Thyroid gland (tissue), 4 donors: ENCODE results near the gene EIF5A2. TPM values are rescaled to one million over a fixed set of nuclear protein-coding genes. Genes with fewer than 3 reads are reported as not detected.
"Not testable (repeated sequence)": the region's sequence is repeated elsewhere in the genome, so short reads cannot be mapped to it uniquely, and the experiment has no call there.

Experiments
- DNase-seq, 2 donors: peaks; one replicate each; pipeline ENCODE4 v3.0.0-alpha.2; 2019
- H3K27ac ChIP-seq, 3 donors: fragments of 200-600 bp; sonication (generic); 1 replicate in 2 of 3; 2 replicates in 1 of 3; pipeline ENCODE4 v1.5.1; 2016 to 2019; ENCODE audit warnings: mild to moderate bottlenecking in 1 of 3, moderate library complexity in 1 of 3
- H3K27me3 ChIP-seq: fragments of 200-600 bp; sonication (generic); one replicate; pipeline ENCODE4 v1.5.1; 2019
- H3K36me3 ChIP-seq, 2 donors: fragments of 200-600 bp; sonication (generic); one replicate each; pipeline ENCODE4 v1.5.1; 2016 to 2019
- H3K4me1 ChIP-seq, 2 donors: fragments of 200-600 bp; sonication (generic); one replicate each; pipeline ENCODE4 v1.5.1; 2017 to 2019
- H3K4me3 ChIP-seq, 3 donors: fragments of 200-600 bp; sonication (generic); replicated peaks in 1 of 3; 1 replicate in 2 of 3; 2 replicates in 1 of 3; pipeline ENCODE4 v1.5.1; 2016; ENCODE audit warnings: mild to moderate bottlenecking in 1 of 3
- H3K9me3 ChIP-seq: fragments of 200-600 bp; sonication (generic); one replicate; pipeline ENCODE4 v1.5.1; 2017
- CTCF ChIP-seq, 6 experiments: fragments of 200-600 bp in 3 of 6; fragments of 450-650 bp in 3 of 6; sonication (generic) in 3 of 6; IDR thresholded peaks; one replicate each; pipeline ENCODE4 v1.5.1; 2016 to 2019; ENCODE audit warnings: antibody characterized with exemption in 6 of 6, mild to moderate bottlenecking in 2 of 6, inconsistent platforms in 1 of 6, moderate library complexity in 1 of 6
- POLR2A ChIP-seq, 2 donors: fragments of 450-650 bp; IDR thresholded peaks; one replicate each; pipeline ENCODE4 v1.6.1; 2017; ENCODE audit warnings: antibody characterized with exemption in 2 of 2, mild to moderate bottlenecking in 2 of 2, moderate library complexity in 1 of 2
- WGBS, 2 donors: methylation state at CpG; one replicate each; pipeline ENCODE4 v1.1.5; 2017; 5-methylcytosine and 5-hydroxymethylcytosine counted together
- intact Hi-C: fragments of 100-400 bp; cut with DNase I; formaldehyde crosslinking; loops from one replicate; pipeline ENCODE4 v1.15.1; 2023
- total RNA-seq, 4 donors: library from RNA; depleted of rRNA; stranded (reverse); fragments of >200 nt; gene quantifications; one replicate each; pipeline ENCODE4 v1.2.3, GENCODE V29; 2016

Gene EIF5A2
- total RNA-seq, 4 donors from 2014 or later = 2.0 to 4.3 (median 3.0) TPM

DNA sequence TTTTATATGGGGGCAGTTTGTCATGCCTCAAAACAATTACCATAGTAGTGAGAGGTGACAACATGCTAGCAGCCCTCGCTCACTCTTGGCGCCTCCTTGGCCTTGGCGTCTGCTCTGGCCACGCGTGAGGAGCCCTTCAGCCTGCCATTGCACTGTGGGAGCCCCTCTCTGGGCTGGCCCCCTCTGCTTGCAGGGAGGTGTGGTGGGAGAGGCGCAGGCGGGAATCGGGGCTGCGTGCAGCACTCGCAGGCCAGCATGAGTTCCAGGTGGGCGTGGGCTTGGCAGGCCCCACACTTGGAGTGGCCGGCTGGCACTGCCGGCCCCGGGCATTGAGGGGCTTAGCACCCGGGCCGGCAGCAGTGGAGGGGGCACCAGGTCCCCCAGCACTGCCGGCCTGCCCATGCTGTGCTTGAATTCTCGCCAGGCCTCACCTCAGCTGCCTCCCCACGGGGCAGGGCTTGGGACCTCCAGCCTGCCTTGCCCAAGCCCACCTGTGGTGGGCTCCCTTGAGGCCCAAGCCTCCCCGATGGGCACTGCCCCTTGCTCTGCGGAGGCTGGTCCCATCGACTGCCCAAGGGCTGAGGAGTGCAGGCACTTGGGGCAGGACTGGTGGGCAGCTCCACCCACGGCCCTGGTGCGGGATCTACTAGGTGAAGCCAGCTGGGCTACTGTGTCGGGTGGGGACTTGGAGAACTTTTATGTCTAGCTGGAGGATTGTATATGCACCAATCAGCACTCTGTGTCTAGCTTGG is 38.8 kb upstream of the EIF5A2 start:
- TF ChIP-seq POLR2A (IDR thresholded peaks at IDR 0.05) (no peak), CTCF (IDR thresholded peaks at IDR 0.05) (no peak)
- no peaks in the 10 kb centered on the region for H3K36me3 ChIP-seq
- WGBS, 2 donors = 96% methylated on average over 8 to 10 of the region's 25 CpGs
- intact Hi-C loops = no loop called here
- no peaks in the 10 kb centered on the region for H3K4me1 ChIP-seq
- H3K4me3 ChIP-seq = no peak overlapping the region
- no peaks in the 10 kb centered on the region for H3K27me3 ChIP-seq
- H3K27ac ChIP-seq = no peak overlapping the region
- no peaks in the 10 kb centered on the region for H3K9me3 ChIP-seq
- no peak for DNase-seq

GRCh38 chr3:170942011-170942410 is 33.6 kb upstream of the EIF5A2 start:
- Histone ChIP-seq H3K27me3 (no peaks in the 10 kb centered on the region), H3K4me3 (no peak overlapping the region), H3K9me3 (no peaks in the 10 kb centered on the region), H3K36me3 (no peaks in the 10 kb centered on the region), H3K4me1 (no peaks in the 10 kb centered on the region), H3K27ac (no peak overlapping the region)
- intact Hi-C loops = no loop called here
- DNase-seq = no peak
- TF ChIP-seq POLR2A (IDR thresholded peaks at IDR 0.05) (no peak), CTCF (IDR thresholded peaks at IDR 0.05) (no peak)

GRCh38 chr3:170941551-170941950 is 33.1 kb upstream of the EIF5A2 start:
- Histone ChIP-seq H3K36me3 (no peaks in the 10 kb centered on the region), H3K4me1 (no peaks in the 10 kb centered on the region), H3K9me3 (no peaks in the 10 kb centered on the region), H3K4me3 (no peak overlapping the region), H3K27ac (no peak overlapping the region), H3K27me3 (no peaks in the 10 kb centered on the region)
- intact Hi-C loops = no loop called here
- 53 to 65% methylated on average over 1 of the region's 1 CpG for WGBS, 2 donors
- DNase-seq = no peak
- TF ChIP-seq CTCF (IDR thresholded peaks at IDR 0.05) (no peak), POLR2A (IDR thresholded peaks at IDR 0.05) (no peak)

DNA sequence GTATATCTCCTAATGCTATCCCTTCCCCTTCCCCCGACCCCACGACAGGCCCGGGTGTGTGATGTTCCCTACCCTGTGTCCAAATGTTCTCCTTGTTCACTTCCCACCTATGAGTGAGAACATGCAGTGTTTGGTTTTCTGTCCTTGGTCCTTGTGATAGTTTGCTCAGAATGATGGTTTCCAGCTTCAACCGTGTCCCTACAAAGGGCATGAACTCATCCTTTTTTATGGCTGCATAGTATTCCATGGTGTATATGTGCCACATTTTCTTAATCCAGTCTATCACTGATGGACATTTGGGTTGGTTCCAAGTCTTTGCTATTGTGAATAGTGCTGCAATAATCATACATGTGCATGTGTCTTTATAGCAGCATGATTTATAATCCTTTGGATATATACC is 24.6 kb upstream of the EIF5A2 start:
- H3K27me3 ChIP-seq, intact Hi-C loops, H3K4me1 ChIP-seq, DNase-seq, H3K9me3 ChIP-seq, H3K4me3 ChIP-seq, H3K36me3 ChIP-seq, H3K27ac ChIP-seq: not testable (repeated sequence)
- WGBS, 2 donors = 90 to 96% methylated on average over 4 of the region's 4 CpGs

DNA sequence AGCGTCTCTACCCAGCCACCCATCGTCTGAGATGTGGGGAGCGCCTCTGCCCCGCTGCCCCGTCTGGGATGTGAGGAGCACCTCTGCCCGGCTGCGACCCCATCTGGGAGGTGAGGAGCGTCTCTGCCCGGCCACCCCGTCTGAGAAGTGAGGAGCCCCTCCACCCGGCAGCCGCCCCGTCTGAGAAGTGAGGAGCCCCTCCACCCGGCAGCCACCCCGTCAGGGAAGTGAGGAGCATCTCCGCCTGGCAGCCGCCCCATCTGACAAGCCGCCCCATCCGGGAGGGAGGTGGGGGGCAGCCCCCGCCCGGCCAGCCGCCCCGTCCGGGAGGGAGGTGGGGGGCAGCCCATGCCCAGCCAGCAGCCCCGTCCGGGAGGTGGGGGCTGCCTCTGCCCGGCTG is 15.1 kb upstream of the EIF5A2 start:
- H3K4me1 ChIP-seq, intact Hi-C loops, H3K4me3 ChIP-seq, H3K27ac ChIP-seq, H3K9me3 ChIP-seq, H3K36me3 ChIP-seq, DNase-seq, H3K27me3 ChIP-seq: not testable (repeated sequence)
- 89 to 100% methylated on average over 8 to 12 of the region's 27 CpGs for WGBS, 2 donors

DNA sequence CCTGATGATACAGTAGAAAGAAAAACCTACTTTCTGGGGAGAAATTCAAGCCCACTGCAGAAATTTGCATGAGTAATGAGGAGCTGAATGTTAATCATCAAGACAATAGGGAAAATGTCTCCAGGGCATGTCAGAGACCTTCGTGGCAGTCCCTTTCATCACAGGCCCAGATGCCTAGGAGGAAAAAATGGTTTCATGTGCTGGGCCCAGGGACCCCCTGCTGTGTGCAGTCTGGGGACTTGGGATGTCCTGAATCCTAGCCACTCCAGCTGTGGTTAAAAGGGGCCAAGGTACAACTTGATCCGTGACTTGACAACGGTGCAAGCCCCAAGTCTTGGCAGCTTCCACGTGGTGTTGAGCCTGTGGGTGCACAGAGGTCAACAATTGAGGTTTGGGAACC is 10.3 kb upstream of the EIF5A2 start:
- H3K4me1 ChIP-seq = no peaks in the 10 kb centered on the region
- no peaks in the 10 kb centered on the region for H3K9me3 ChIP-seq
- intact Hi-C loops = no loop called here
- H3K27me3 ChIP-seq = no peaks in the 10 kb centered on the region
- H3K27ac ChIP-seq = no peak overlapping the region
- H3K36me3 ChIP-seq = no peaks in the 10 kb centered on the region
- TF ChIP-seq POLR2A (IDR thresholded peaks at IDR 0.05) (no peak), CTCF (IDR thresholded peaks at IDR 0.05) (no peak)
- DNase-seq = no peak
- WGBS, 2 donors = 73 to 74% methylated on average over 3 to 4 of the region's 4 CpGs
- no peak overlapping the region for H3K4me3 ChIP-seq
